ENCODE measurements around the gene SORCS2. TPM values are rescaled to one million over a fixed set of nuclear protein-coding genes. Genes with fewer than 3 reads are reported as not detected.

SORCS2 gene
- total RNA-seq, 1 experiment from 2014 or later: 4.1 TPM

DNA sequence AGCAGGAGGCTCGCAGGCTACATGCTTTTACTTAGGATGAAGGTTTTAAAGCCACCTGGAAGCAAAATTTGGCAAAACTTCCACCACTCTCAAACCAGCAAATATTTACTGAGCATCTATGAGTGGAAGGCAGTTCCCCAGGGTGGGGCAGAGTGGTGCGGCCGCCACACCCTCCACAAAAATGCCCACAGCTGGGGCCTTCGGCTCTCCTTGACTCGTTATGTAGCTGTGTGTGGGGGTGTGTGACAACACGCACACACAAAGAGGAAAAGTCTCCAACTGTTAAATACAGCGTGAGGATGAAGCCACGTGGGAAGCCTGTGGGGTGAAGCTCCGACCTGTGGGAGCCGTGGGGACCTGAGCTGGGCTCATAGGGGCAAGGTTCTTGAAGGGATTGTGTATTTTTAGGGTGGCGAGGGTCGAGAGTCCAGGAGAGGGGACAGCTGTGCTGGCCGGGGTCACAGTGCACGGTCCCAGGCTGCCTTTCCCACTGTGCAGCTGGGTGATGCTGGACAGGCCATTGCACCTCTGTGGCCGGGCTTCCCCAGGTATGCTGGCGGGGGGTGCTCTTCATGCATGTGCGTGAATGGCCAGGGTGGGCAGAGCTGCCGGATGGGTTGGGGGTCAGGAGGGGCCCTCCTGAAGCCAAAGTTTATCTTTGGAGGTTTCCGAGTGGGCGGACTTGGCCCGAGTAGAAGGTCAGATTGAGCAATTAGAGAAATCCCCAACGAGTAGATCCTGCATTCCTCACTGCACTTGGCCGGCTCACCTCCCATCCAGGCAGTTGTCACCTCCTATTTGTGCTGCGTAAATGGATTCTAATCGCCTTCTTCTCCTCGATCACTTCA is 25.4 kb downstream of the SORCS2 start:
- Histone ChIP-seq H3K79me2 (ENCODE audit: low read length) (peaks cover 36% of the 10 kb centered on the region), H3K9ac (ENCODE audit: low read length) (peak overlapping the region; percentile 84), H3K9me3 (ENCODE audit: low read length) (no peaks in the 10 kb centered on the region), H3K36me3 (ENCODE audit: low read depth, low read length) (peaks cover 4% of the 10 kb centered on the region; the same call in 1 of the 2 replicates), H3F3A (ENCODE audit: low read length, unreplicated experiment) (no peaks in the 10 kb centered on the region), H3K4me1 (ENCODE audit: insufficient read depth, low read length) (peaks cover 31% of the 10 kb centered on the region), H2AFZ (ENCODE audit: low read length) (no peak overlapping the region), H4K20me1 (ENCODE audit: low read length) (no peaks in the 10 kb centered on the region), H3K27ac (ENCODE audit: low read length) (peak overlapping the region; percentile 97), H3K4me3 (ENCODE audit: low read length) (no peak overlapping the region), H3K27me3 (ENCODE audit: low read length) (no peaks in the 10 kb centered on the region), H3K9me2 (replicated peaks; ENCODE audit: low read length) (no peaks in the 10 kb centered on the region), H3K4me2 (ENCODE audit: low read length) (peak overlapping the region; percentile 59)
- intact Hi-C loops (cut with micrococcal nuclease): loop anchor here (2.0 kb wide), 1 partner anchor 49 kb away; no protein-coding TSS in a partner anchor
- ATAC-seq (peak; percentile 98), DNase-seq (peak; percentile 91)
- TF ChIP-seq, protein P1, sequence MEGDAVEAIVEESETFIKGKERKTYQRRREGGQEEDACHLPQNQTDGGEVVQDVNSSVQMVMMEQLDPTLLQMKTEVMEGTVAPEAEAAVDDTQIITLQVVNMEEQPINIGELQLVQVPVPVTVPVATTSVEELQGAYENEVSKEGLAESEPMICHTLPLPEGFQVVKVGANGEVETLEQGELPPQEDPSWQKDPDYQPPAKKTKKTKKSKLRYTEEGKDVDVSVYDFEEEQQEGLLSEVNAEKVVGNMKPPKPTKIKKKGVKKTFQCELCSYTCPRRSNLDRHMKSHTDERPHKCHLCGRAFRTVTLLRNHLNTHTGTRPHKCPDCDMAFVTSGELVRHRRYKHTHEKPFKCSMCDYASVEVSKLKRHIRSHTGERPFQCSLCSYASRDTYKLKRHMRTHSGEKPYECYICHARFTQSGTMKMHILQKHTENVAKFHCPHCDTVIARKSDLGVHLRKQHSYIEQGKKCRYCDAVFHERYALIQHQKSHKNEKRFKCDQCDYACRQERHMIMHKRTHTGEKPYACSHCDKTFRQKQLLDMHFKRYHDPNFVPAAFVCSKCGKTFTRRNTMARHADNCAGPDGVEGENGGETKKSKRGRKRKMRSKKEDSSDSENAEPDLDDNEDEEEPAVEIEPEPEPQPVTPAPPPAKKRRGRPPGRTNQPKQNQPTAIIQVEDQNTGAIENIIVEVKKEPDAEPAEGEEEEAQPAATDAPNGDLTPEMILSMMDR (conservative IDR thresholded peaks at IDR 0.05; ENCODE audit: low read depth, low read length): no peak
- TF ChIP-seq EZH2 (IDR thresholded peaks at IDR 0.05; ENCODE audit: low read length, unreplicated experiment): no peak
- POLR2A ChIA-PET (ENCODE audit: unreplicated experiment): interaction anchor here (0.6 kb wide), 1 partner anchor 49 kb away, joined by 3 read pairs; no protein-coding TSS in a partner anchor
- no TSS peak for BruUV-seq (replicated peaks)
- CTCF ChIA-PET: interaction anchor here (0.6 to 0.9 kb wide), 2 partner anchors 22 to 446 kb away, joined by 3 read pairs; no protein-coding TSS in a partner anchor

- H3K27me3 ChIP-seq (ENCODE audit: low read length): no peaks in the 10 kb centered on the region
- peaks cover 27% of the 10 kb centered on the region for H3K79me2 ChIP-seq (ENCODE audit: low read length)
- ATAC-seq (no peak), DNase-seq (no peak)
- no peaks in the 10 kb centered on the region for H3K9me2 ChIP-seq (replicated peaks; ENCODE audit: low read length)
- CTCF ChIA-PET: no interaction called here
- H3K27ac ChIP-seq (ENCODE audit: low read length): peak overlapping the region; percentile 97
- no peaks in the 10 kb centered on the region for H3K9me3 ChIP-seq (ENCODE audit: low read length)
- no peaks in the 10 kb centered on the region for H4K20me1 ChIP-seq (ENCODE audit: low read length)
- H3K36me3 ChIP-seq (ENCODE audit: low read depth, low read length): 0 out of 2 replicates have a peak, but pooled peaks cover 2% of the 10 kb centered on the region
- BruUV-seq (replicated peaks): TSS peak; percentile 15
- H3K9ac ChIP-seq (ENCODE audit: low read length): peak overlapping the region; percentile 84; the same call in 1 of the 2 replicates
- POLR2A ChIA-PET (ENCODE audit: unreplicated experiment): no interaction called here
- intact Hi-C loops (cut with micrococcal nuclease): no loop called here
- no peak overlapping the region for H2AFZ ChIP-seq (ENCODE audit: low read length)
- no peaks in the 10 kb centered on the region for H3F3A ChIP-seq (ENCODE audit: low read length, unreplicated experiment)
- no peak overlapping the region for H3K4me3 ChIP-seq (ENCODE audit: low read length)
- peaks cover 31% of the 10 kb centered on the region for H3K4me1 ChIP-seq (ENCODE audit: insufficient read depth, low read length)
- no peak for TF ChIP-seq EZH2phosphoT487 (IDR thresholded peaks at IDR 0.05; ENCODE audit: borderline replicate concordance, low read length)
- no peak for TF ChIP-seq EZH2 (IDR thresholded peaks at IDR 0.05; ENCODE audit: low read length, unreplicated experiment)
- TF ChIP-seq, protein P1 (conservative IDR thresholded peaks at IDR 0.05; ENCODE audit: low read depth, low read length): no peak
- peak overlapping the region; percentile 59; the same call in 1 of the 2 replicates for H3K4me2 ChIP-seq (ENCODE audit: low read length)
These were observed 26.3 kb downstream of the SORCS2 start for GRCh38 chr4:7218686-7219085.

DNA sequence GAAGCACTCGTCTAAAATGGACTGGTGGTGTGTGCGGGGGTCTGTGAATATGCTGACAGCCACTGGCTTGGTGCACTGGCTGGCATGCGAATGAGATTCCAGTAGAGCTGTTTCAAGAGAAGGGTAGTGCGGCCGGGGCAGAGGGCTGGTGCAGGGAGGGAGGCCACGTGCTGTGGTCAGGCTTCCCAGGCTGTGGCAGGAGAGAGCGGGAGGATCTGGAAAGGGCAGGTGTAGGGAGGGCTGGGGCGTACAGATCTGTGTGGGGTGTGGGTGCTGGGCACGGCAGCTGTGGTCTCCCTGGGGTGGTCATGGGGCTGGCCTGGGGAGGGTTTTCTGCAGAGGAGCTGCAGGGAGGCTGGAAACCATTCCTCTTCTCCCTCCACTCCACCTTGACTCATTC is 30.2 kb downstream of the SORCS2 start:
- intact Hi-C loops (cut with micrococcal nuclease): no loop called here
- DNase-seq: no peak
- Histone ChIP-seq H3K4me2 (ENCODE audit: low read length) (no peak overlapping the region), H4K20me1 (ENCODE audit: low read length) (no peaks in the 10 kb centered on the region), H3K27ac (ENCODE audit: low read length) (no peak overlapping the region), H3K9me3 (ENCODE audit: low read length) (no peaks in the 10 kb centered on the region), H3K9me2 (replicated peaks; ENCODE audit: low read length) (no peaks in the 10 kb centered on the region), H3K27me3 (ENCODE audit: low read length) (no peaks in the 10 kb centered on the region), H3K4me1 (ENCODE audit: insufficient read depth, low read length) (peaks cover 16% of the 10 kb centered on the region), H3K79me2 (ENCODE audit: low read length) (peaks cover 22% of the 10 kb centered on the region), H2AFZ (ENCODE audit: low read length) (no peak overlapping the region), H3K9ac (ENCODE audit: low read length) (no peak overlapping the region), H3F3A (ENCODE audit: low read length, unreplicated experiment) (no peaks in the 10 kb centered on the region), H3K36me3 (ENCODE audit: low read depth, low read length) (no peaks in the 10 kb centered on the region), H3K4me3 (ENCODE audit: low read length) (no peak overlapping the region)
- POLR2A ChIA-PET (ENCODE audit: unreplicated experiment): no interaction called here
- TF ChIP-seq, protein P1 (conservative IDR thresholded peaks at IDR 0.05; ENCODE audit: low read depth, low read length): no peak
- TF ChIP-seq EZH2phosphoT487 (IDR thresholded peaks at IDR 0.05; ENCODE audit: borderline replicate concordance, low read length) (no peak), EZH2 (IDR thresholded peaks at IDR 0.05; ENCODE audit: low read length, unreplicated experiment) (no peak)
- CTCF ChIA-PET: no interaction called here
- no TSS peak for BruUV-seq (replicated peaks)
- no peak for ATAC-seq

Measured in PC-3 (cell line).